Small intestine (tissue), 7 donors: ENCODE data around the gene TBL3. TPM values are rescaled to one million over a fixed set of nuclear protein-coding genes. Genes with fewer than 3 reads are reported as not detected.

Source experiments
- DNase-seq, 2 donors: peaks; one replicate each; pipeline versions ENCODE4 v3.0.0 to v3.0.0-alpha.2; 2013
- FAIRE-seq: peaks from 2 replicates; lab custom pipeline; 2012; peaks lifted over from hg19 to GRCh38; lab: Jason Lieb, UNC
- H3K27ac ChIP-seq, 3 donors: one replicate each; pipeline ENCODE4 v1.5.1; 2013; ENCODE audit warnings: low read length in 2 of 3, mild to moderate bottlenecking in 2 of 3, control low read depth in 1 of 3, inconsistent platforms in 1 of 3, low read depth in 1 of 3, moderate library complexity in 1 of 3
- H3K27me3 ChIP-seq, 3 donors: one replicate each; pipeline ENCODE4 v1.6.1; 2013; ENCODE audit warnings: low read length in 3 of 3, inconsistent platforms in 1 of 3; ENCODE audit not compliant: control insufficient read depth in 3 of 3, insufficient read depth in 3 of 3
- H3K36me3 ChIP-seq, 3 donors: one replicate each; pipeline ENCODE4 v1.6.1; 2013; ENCODE audit warnings: low read length in 3 of 3, inconsistent platforms in 1 of 3, low read depth in 1 of 3, mild to moderate bottlenecking in 1 of 3, moderate library complexity in 1 of 3; ENCODE audit not compliant: control insufficient read depth in 3 of 3, insufficient read depth in 2 of 3
- H3K4me1 ChIP-seq, 3 donors: one replicate each; pipeline ENCODE4 v1.6.1; 2013; ENCODE audit warnings: low read length in 2 of 3, inconsistent platforms in 1 of 3, low read depth in 1 of 3, mild to moderate bottlenecking in 1 of 3, moderate library complexity in 1 of 3; ENCODE audit not compliant: control insufficient read depth in 3 of 3, insufficient read depth in 2 of 3
- H3K4me3 ChIP-seq, 3 donors: one replicate each; pipeline ENCODE4 v1.5.1; 2013; ENCODE audit warnings: low read length in 3 of 3, control low read depth in 1 of 3, inconsistent platforms in 1 of 3, low read depth in 1 of 3, mild to moderate bottlenecking in 1 of 3, moderate library complexity in 1 of 3
- H3K9me3 ChIP-seq, 2 donors: one replicate each; pipeline ENCODE4 v1.6.1; 2013; ENCODE audit warnings: low read depth in 1 of 2, low read length in 1 of 2; ENCODE audit not compliant: control insufficient read depth in 2 of 2, insufficient read depth in 1 of 2
- WGBS, 3 donors: extraction: QIAGEN DNeasy Blood & Tissue Kit; methylation state at CpG; one replicate each; pipeline ENCODE4 v1.1.7; 2013; 5-methylcytosine and 5-hydroxymethylcytosine counted together
- polyA plus RNA-seq, 4 donors: library from polyadenylated mRNA; stranded (reverse) in 3 of 4; unstranded in 1 of 4; fragments of 200-250 nt in 3 of 4; fragments of 120-200 nt in 1 of 4; gene quantifications; one replicate each; pipeline versions ENCODE4 v1.2.1 to v1.2.3, GENCODE V29; 2013
- donor health status: healthy with polysubstance abuse.
- donor health status: control.
- donor health status: control.
- donor health status: Bipolar disorder and iron deficiency.
- donor health status: healthy.

Gene TBL3
- polyA plus RNA-seq, 4 donors, result 34.1 to 49.7 (median 45.6) TPM

- Histone ChIP-seq H3K36me3 (peaks cover 0 to 23% (median 3%) of the 10 kb centered on the region in 3 donors), H3K9me3 (peaks cover 0 to 7% of the 10 kb centered on the region in 2 donors), H3K27me3 (peaks cover 3 to 35% (median 15%) of the 10 kb centered on the region in 3 donors), H3K4me1 (peaks cover 0 to 21% (median 0%) of the 10 kb centered on the region in 3 donors), H3K4me3 (no peak overlapping the region), H3K27ac (peak overlapping the region in 1 of 3 donors; percentile 48)
- 52 to 70% (median 59%) methylated on average over 30 to 50 of the region's 50 CpGs for WGBS, 3 donors
- no peak for DNase-seq
- FAIRE-seq, result no peak
Measured at GRCh38 chr16:1992704-1993317, 21.0 kb downstream of the TBL3 start.

GRCh38 chr16:1993731-1994131 lies 21.9 kb downstream of the TBL3 start:
- WGBS, 3 donors, result 49 to 59% (median 51%) methylated on average over 2 of the region's 2 CpGs
- peaks cover 0 to 7% of the 10 kb centered on the region in 2 donors for H3K9me3 ChIP-seq
- peaks cover 0 to 21% (median 0%) of the 10 kb centered on the region in 3 donors for H3K4me1 ChIP-seq
- H3K4me3 ChIP-seq, result no peak overlapping the region
- peaks cover 3 to 30% (median 3%) of the 10 kb centered on the region in 3 donors for H3K36me3 ChIP-seq
- DNase-seq, result peak in 1 of 2 donors; percentile 17
- no peak for FAIRE-seq
- peaks cover under 1 to 25% (median 14%) of the 10 kb centered on the region in 3 donors for H3K27me3 ChIP-seq
- no peak overlapping the region for H3K27ac ChIP-seq

GRCh38 chr16:1997494-1998359 lies 25.9 kb downstream of the TBL3 start:
- no peak for FAIRE-seq
- 79 to 89% (median 80%) methylated on average over 24 to 26 of the region's 26 CpGs for WGBS, 3 donors
- H3K27me3 ChIP-seq, result no peaks in the 10 kb centered on the region
- H3K4me3 ChIP-seq, result no peak overlapping the region
- no peaks in the 10 kb centered on the region for H3K4me1 ChIP-seq
- H3K9me3 ChIP-seq, result peaks cover 0 to 3% of the 10 kb centered on the region in 2 donors
- H3K27ac ChIP-seq, result peak overlapping the region in 1 of 3 donors; percentile 37
- peaks cover 13 to 70% (median 28%) of the 10 kb centered on the region in 3 donors for H3K36me3 ChIP-seq
- no peak for DNase-seq

- whole genome bisulfite sequencing, 3 donors, result 91 to 95% (median 94%) methylated on average over 26 to 27 of the region's 27 CpGs
- Histone ChIP-seq H3K4me3 (no peak overlapping the region), H3K9me3 (no peaks in the 10 kb centered on the region), H3K27me3 (no peaks in the 10 kb centered on the region), H3K27ac (peak overlapping the region in 1 of 3 donors; percentile 37), H3K4me1 (no peaks in the 10 kb centered on the region), H3K36me3 (peaks cover 13 to 76% (median 28%) of the 10 kb centered on the region in 3 donors)
- FAIRE-seq (no peak), DNase-seq (no peak)
Measured at GRCh38 chr16:1998360-1998835, 26.5 kb downstream of the TBL3 start.

GRCh38 chr16:1998852-1999801 lies 27.3 kb downstream of the TBL3 start:
- DNase-seq (no peak), FAIRE-seq (no peak)
- no peak overlapping the region for H3K4me3 ChIP-seq
- no peaks in the 10 kb centered on the region for H3K27me3 ChIP-seq
- 94 to 95% (median 95%) methylated on average over 32 to 39 of the region's 39 CpGs for WGBS, 3 donors
- peaks cover 13 to 78% (median 28%) of the 10 kb centered on the region in 3 donors for H3K36me3 ChIP-seq
- H3K4me1 ChIP-seq, result peaks cover 0 to 6% (median 1%) of the 10 kb centered on the region in 3 donors
- no peaks in the 10 kb centered on the region for H3K9me3 ChIP-seq
- H3K27ac ChIP-seq, result no peak overlapping the region

GRCh38 chr16:1999866-2000514 lies 28.1 kb downstream of the TBL3 start:
- Histone ChIP-seq H3K4me1 (peaks cover 0 to 10% (median 4%) of the 10 kb centered on the region in 3 donors), H3K27ac (no peak overlapping the region), H3K27me3 (no peaks in the 10 kb centered on the region), H3K36me3 (peaks cover 13 to 85% (median 28%) of the 10 kb centered on the region in 3 donors), H3K4me3 (no peak overlapping the region), H3K9me3 (no peaks in the 10 kb centered on the region)
- DNase-seq (no peak), FAIRE-seq (no peak)
- 85 to 91% (median 89%) methylated on average over 25 to 28 of the region's 28 CpGs for WGBS, 3 donors

GRCh38 chr16:2001035-2001434 lies 29.2 kb downstream of the TBL3 start:
- Histone ChIP-seq H3K36me3 (peaks cover 10 to 89% (median 28%) of the 10 kb centered on the region in 3 donors), H3K27me3 (no peaks in the 10 kb centered on the region), H3K4me1 (peaks cover 0 to 10% (median 4%) of the 10 kb centered on the region in 3 donors), H3K4me3 (no peak overlapping the region), H3K9me3 (no peaks in the 10 kb centered on the region), H3K27ac (no peak overlapping the region)
- no peak for FAIRE-seq
- no peak for DNase-seq
- WGBS, 3 donors, result 95 to 97% (median 96%) methylated on average over 19 of the region's 19 CpGs
